GM19397 (cell line): Measurements from ENCODE around the gene DRGX.

Experiments
- ATAC-seq: cut with Tn5 transposase; IDR thresholded peaks from one replicate; pipeline ENCODE4 v1.9.1; 2021; ENCODE audit warnings: mild to moderate bottlenecking, moderate library complexity; ENCODE audit not compliant: unreplicated experiment

Gene DRGX

GRCh38 chr10:49395741-49396665 is at the start of gene DRGX:
Gene DRGX, minus strand, starts transcription at chr10:49396089. Its CDS starts 649 bp downstream, at chr10:49395440.
- ATAC-seq: no peak

GRCh38 chr10:49444349-49444748 is 48.5 kb upstream of the DRGX start:
- no peak for ATAC-seq

- no peak for ATAC-seq
Measured at GRCh38 chr10:49442863-49443262, 47.0 kb upstream of the DRGX start.

- no peak for ATAC-seq
Measured at GRCh38 chr10:49441488-49442476, 45.9 kb upstream of the DRGX start.

GRCh38 chr10:49435225-49435624 is 39.3 kb upstream of the DRGX start:
- ATAC-seq: no peak

GRCh38 chr10:49433069-49433468 is 37.2 kb upstream of the DRGX start:
- no peak for ATAC-seq

- no peak for ATAC-seq
Measured at GRCh38 chr10:49431426-49431825, 35.5 kb upstream of the DRGX start.

- ATAC-seq: no peak
Measured at GRCh38 chr10:49429458-49429857, 33.6 kb upstream of the DRGX start.

GRCh38 chr10:49426490-49427360 is 30.8 kb upstream of the DRGX start:
- no peak for ATAC-seq

GRCh38 chr10:49419005-49419404 is 23.1 kb upstream of the DRGX start:
- no peak for ATAC-seq

- ATAC-seq: no peak
Measured at GRCh38 chr10:49418328-49418727, 22.4 kb upstream of the DRGX start.

GRCh38 chr10:49418053-49418326 is 22.1 kb upstream of the DRGX start:
- no peak for ATAC-seq

- ATAC-seq: no peak
Measured at GRCh38 chr10:49417311-49418052, 21.6 kb upstream of the DRGX start.

GRCh38 chr10:49415846-49416245 is 20.0 kb upstream of the DRGX start:
- no peak for ATAC-seq

- ATAC-seq: no peak
Measured at GRCh38 chr10:49415109-49415508, 19.2 kb upstream of the DRGX start.

- no peak for ATAC-seq
Measured at GRCh38 chr10:49414496-49414895, 18.6 kb upstream of the DRGX start.

- no peak for ATAC-seq
Measured at GRCh38 chr10:49412571-49412970, 16.7 kb upstream of the DRGX start.

GRCh38 chr10:49410365-49411074 is 14.6 kb upstream of the DRGX start:
- ATAC-seq: no peak

- no peak for ATAC-seq
Measured at GRCh38 chr10:49409755-49410154, 13.9 kb upstream of the DRGX start.
